ENCODE results near the gene ZNF865. TPM values are rescaled to one million over a fixed set of nuclear protein-coding genes. Genes with fewer than 3 reads are reported as not detected.

ZNF865 gene
- total and polyA plus RNA-seq, 8 donors = 5.7 to 9.7 (median 7.8) TPM

- intact Hi-C loops (cut with DNase I) = no loop called here
Measured at GRCh38 chr19:55658846-55659459, 53.5 kb downstream of the ZNF865 start.

GRCh38 chr19:55659822-55660221, 54.4 kb downstream of the ZNF865 start:
- no peak overlapping the region for H3K4me3 ChIP-seq
- H3K4me1 ChIP-seq = peaks cover 18 to 24% (median 22%) of the 10 kb centered on the region in 3 donors
- no peak overlapping the region for H3K27ac ChIP-seq
- WGBS, 2 donors = 70 to 75% methylated on average over 9 of the region's 9 CpGs
- H3K27me3 ChIP-seq = no peaks in the 10 kb centered on the region
- no peaks in the 10 kb centered on the region for H3K9me3 ChIP-seq
- intact Hi-C loops (cut with DNase I) = no loop called here
- no peak for TF ChIP-seq CTCF (IDR thresholded peaks at IDR 0.05)
- ATAC-seq = no peak
- FAIRE-seq = no peak
- DNase-seq = peak in 1 of 6 donors; percentile 60
- H3K36me3 ChIP-seq = peaks cover 5 to 36% (median 28%) of the 10 kb centered on the region in 3 donors

More at GRCh38 chr19:55658846-55659459, 53.5 kb downstream of the ZNF865 start:
- ATAC-seq = no peak
- peaks cover 5 to 30% (median 23%) of the 10 kb centered on the region in 3 donors for H3K36me3 ChIP-seq
- peaks cover 18 to 24% (median 22%) of the 10 kb centered on the region in 3 donors for H3K4me1 ChIP-seq
- 86 to 92% methylated on average over 37 of the region's 37 CpGs for WGBS, 2 donors
- TF ChIP-seq CTCF (IDR thresholded peaks at IDR 0.05) = no peak
- H3K27ac ChIP-seq = no peak overlapping the region
- H3K4me3 ChIP-seq = no peak overlapping the region
- no peaks in the 10 kb centered on the region for H3K9me3 ChIP-seq
- no peaks in the 10 kb centered on the region for H3K27me3 ChIP-seq
- FAIRE-seq = no peak
- DNase-seq = peak in 2 of 6 donors; percentile 33 to 62

- Histone ChIP-seq H3K4me3 (no peak overlapping the region), H3K27ac (no peak overlapping the region), H3K4me1 (peaks cover 18 to 24% (median 22%) of the 10 kb centered on the region in 3 donors), H3K9me3 (no peaks in the 10 kb centered on the region), H3K27me3 (no peaks in the 10 kb centered on the region), H3K36me3 (peaks cover 5 to 36% (median 28%) of the 10 kb centered on the region in 3 donors)
- TF ChIP-seq CTCF (IDR thresholded peaks at IDR 0.05) = no peak
- FAIRE-seq (no peak), DNase-seq (peak in 1 of 6 donors; percentile 36), ATAC-seq (no peak)
- intact Hi-C loops (cut with DNase I) = no loop called here
- WGBS, 2 donors = 81 to 82% methylated on average over 12 of the region's 12 CpGs
Measured at GRCh38 chr19:55660404-55660803, 55.0 kb downstream of the ZNF865 start.

- DNase-seq = peak in 1 of 6 donors; percentile 53
- H3K4me3 ChIP-seq = no peak overlapping the region
- no peaks in the 10 kb centered on the region for H3K27me3 ChIP-seq
- H3K4me1 ChIP-seq = peaks cover 17 to 22% (median 22%) of the 10 kb centered on the region in 3 donors
- no peak overlapping the region for H3K27ac ChIP-seq
- FAIRE-seq = no peak
- peaks cover 8 to 42% (median 31%) of the 10 kb centered on the region in 3 donors for H3K36me3 ChIP-seq
- ATAC-seq = no peak
- H3K9me3 ChIP-seq = no peaks in the 10 kb centered on the region
- intact Hi-C loops (cut with DNase I) = no loop called here
- TF ChIP-seq CTCF (IDR thresholded peaks at IDR 0.05) = no peak
- 75 to 80% methylated on average over 16 of the region's 16 CpGs for WGBS, 2 donors
Measured at GRCh38 chr19:55660991-55661390, 55.5 kb downstream of the ZNF865 start.

GRCh38 chr19:55661826-55662225, 56.4 kb downstream of the ZNF865 start:
- no peak for DNase-seq
- 76 to 78% methylated on average over 7 of the region's 7 CpGs for WGBS, 2 donors
- ATAC-seq = no peak
- no peak for FAIRE-seq
- no peak overlapping the region for H3K4me3 ChIP-seq
- H3K4me1 ChIP-seq = peaks cover 9 to 14% (median 14%) of the 10 kb centered on the region in 3 donors
- no peak overlapping the region for H3K27ac ChIP-seq
- no peaks in the 10 kb centered on the region for H3K27me3 ChIP-seq
- intact Hi-C loops (cut with DNase I) = no loop called here
- H3K9me3 ChIP-seq = no peaks in the 10 kb centered on the region
- peaks cover 9 to 50% (median 31%) of the 10 kb centered on the region in 3 donors for H3K36me3 ChIP-seq
- no peak for TF ChIP-seq CTCF (IDR thresholded peaks at IDR 0.05)

Data from pancreas (tissue), 10 donors.